Vagina (tissue), 2 donors: ENCODE data around the gene SCN4A. TPM values are rescaled to one million over a fixed set of nuclear protein-coding genes. Genes with fewer than 3 reads are reported as not detected.
"Not testable (repeated sequence)": the region's sequence is repeated elsewhere in the genome, so short reads cannot be mapped to it uniquely, and the experiment has no call there.

Source experiments
- DNase-seq, 2 donors: peaks; one replicate each; pipeline ENCODE4 v3.0.0-alpha.2; 2017; ENCODE audit errors: extremely low spot score in 2 of 2
- H3K27ac ChIP-seq: fragments of 200-600 bp; sonication (generic); one replicate; pipeline ENCODE4 v1.5.1; 2019
- H3K27me3 ChIP-seq: fragments of 200-600 bp; sonication (generic); one replicate; pipeline ENCODE4 v1.5.1; 2019
- H3K36me3 ChIP-seq, 2 donors: fragments of 200-600 bp; sonication (generic); one replicate each; pipeline ENCODE4 v1.5.1; 2017 to 2019
- H3K4me1 ChIP-seq: fragments of 200-600 bp; sonication (generic); one replicate; pipeline ENCODE4 v1.5.1; 2019
- H3K4me3 ChIP-seq, 2 donors: fragments of 200-600 bp; sonication (generic); 1 replicate in 1 of 2; 2 replicates in 1 of 2; pipeline ENCODE4 v1.5.1; 2016 to 2019
- H3K9me3 ChIP-seq: fragments of 200-600 bp; sonication (generic); one replicate; pipeline ENCODE4 v1.5.1; 2019
- POLR2A ChIP-seq, 2 donors: fragments of 450-650 bp; IDR thresholded peaks; one replicate each; pipeline ENCODE4 v1.6.1; 2017; ENCODE audit warnings: antibody characterized with exemption in 2 of 2, mild to moderate bottlenecking in 2 of 2, moderate library complexity in 2 of 2
- POLR2AphosphoS5 ChIP-seq, 2 donors: sonication (generic); formaldehyde crosslinking; IDR thresholded peaks; one replicate each; pipeline ENCODE4 v1.9.0; 2017; ENCODE audit warnings: antibody characterized with exemption in 2 of 2, mild to moderate bottlenecking in 2 of 2, low read depth in 1 of 2; ENCODE audit not compliant: insufficient read depth in 1 of 2
- intact Hi-C: fragments of 100-400 bp; cut with DNase I; formaldehyde crosslinking; loops from one replicate; pipeline ENCODE4 v1.15.1; 2023
- total RNA-seq: library from RNA; depleted of rRNA; stranded (reverse); fragments of >200 nt; gene quantifications from one replicate; pipeline ENCODE4 v1.2.3, GENCODE V29; 2016
- TF ChIP-seq, protein P1 (sequence below), 3 experiments: fragments of 450-650 bp in 2 of 3; fragments of 200-600 bp in 1 of 3; sonication (generic) in 1 of 3; IDR thresholded peaks; one replicate each; pipeline ENCODE4 v1.5.1; 2017 to 2019; ENCODE audit warnings: antibody characterized with exemption in 3 of 3, mild to moderate bottlenecking in 2 of 3, moderate library complexity in 2 of 3

The SCN4A gene
- total RNA-seq, 1 donor from 2014 or later, result 0.98 TPM

DNA sequence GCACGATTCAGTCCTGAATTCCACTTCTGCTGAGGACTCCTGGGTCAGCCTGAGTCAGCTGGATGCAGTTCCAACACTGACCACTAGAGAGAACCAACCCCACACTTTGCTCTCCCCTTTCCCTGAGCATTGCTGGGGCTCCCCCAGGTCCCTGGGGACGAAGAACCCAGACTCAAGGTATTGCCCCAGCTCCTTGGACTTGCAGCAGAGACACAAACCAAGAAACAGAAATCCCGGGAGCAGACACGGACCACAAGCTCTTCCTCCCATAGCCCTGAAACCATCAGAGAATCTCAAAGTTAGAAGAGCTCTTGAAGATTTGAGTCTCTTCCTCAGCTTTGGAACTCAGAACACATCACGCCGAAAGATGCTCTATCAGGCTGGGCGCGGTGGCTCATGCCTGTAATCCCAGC lies 53.4 kb downstream of the SCN4A start:
- no peak for TF ChIP-seq POLR2AphosphoS5 (IDR thresholded peaks at IDR 0.05; ENCODE audit: insufficient read depth in 1 of 2, low read depth in 1 of 2)
- TF ChIP-seq, protein P1, sequence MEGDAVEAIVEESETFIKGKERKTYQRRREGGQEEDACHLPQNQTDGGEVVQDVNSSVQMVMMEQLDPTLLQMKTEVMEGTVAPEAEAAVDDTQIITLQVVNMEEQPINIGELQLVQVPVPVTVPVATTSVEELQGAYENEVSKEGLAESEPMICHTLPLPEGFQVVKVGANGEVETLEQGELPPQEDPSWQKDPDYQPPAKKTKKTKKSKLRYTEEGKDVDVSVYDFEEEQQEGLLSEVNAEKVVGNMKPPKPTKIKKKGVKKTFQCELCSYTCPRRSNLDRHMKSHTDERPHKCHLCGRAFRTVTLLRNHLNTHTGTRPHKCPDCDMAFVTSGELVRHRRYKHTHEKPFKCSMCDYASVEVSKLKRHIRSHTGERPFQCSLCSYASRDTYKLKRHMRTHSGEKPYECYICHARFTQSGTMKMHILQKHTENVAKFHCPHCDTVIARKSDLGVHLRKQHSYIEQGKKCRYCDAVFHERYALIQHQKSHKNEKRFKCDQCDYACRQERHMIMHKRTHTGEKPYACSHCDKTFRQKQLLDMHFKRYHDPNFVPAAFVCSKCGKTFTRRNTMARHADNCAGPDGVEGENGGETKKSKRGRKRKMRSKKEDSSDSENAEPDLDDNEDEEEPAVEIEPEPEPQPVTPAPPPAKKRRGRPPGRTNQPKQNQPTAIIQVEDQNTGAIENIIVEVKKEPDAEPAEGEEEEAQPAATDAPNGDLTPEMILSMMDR (IDR thresholded peaks at IDR 0.05), result peak; percentile 92 to 95 (median 93)
- Histone ChIP-seq H3K4me1 (no peaks in the 10 kb centered on the region), H3K27ac (no peak overlapping the region), H3K4me3 (no peak overlapping the region), H3K9me3 (no peaks in the 10 kb centered on the region), H3K27me3 (no peaks in the 10 kb centered on the region), H3K36me3 (no peaks in the 10 kb centered on the region)
- intact Hi-C loops, result loop anchor here (10.0 kb wide), 2 partner anchors 105 to 215 kb away; partner anchors contain the start of genes ERN1 and ICAM2
- DNase-seq, result no peak

DNA sequence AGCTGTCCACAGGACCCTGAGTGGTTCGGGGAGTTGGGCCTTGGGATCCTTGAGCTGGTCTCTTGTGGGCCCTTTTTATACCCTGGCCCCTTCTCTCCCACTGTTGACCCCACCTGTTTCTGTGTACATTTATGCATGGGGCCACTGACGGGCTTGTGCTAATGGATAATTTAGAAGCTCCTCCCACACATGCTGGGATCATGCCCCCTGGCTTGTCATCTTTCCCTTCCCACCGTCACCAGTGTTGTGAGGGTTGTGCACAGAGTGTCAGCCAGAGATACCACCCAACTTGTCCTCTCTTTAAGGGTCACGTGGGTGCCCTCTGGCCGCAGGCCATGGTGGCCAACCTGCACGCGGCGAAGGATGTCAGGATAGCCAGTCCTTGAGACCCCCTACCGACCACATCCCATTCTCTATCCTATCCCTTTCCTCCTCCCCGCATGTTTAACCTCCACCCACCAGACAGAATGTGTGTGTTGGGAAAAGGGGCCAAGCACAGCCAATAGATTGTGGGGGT lies 53.9 kb downstream of the SCN4A start, which contains the start of gene GH1:
TSS of gene GH1 (minus strand) at position 51 of the 517 bp plus-strand sequence. CDS start 63 bp downstream, outside the sequence.
- H3K4me1 ChIP-seq, H3K36me3 ChIP-seq, DNase-seq, H3K4me3 ChIP-seq, H3K27ac ChIP-seq, H3K27me3 ChIP-seq, H3K9me3 ChIP-seq: not testable (repeated sequence)
- intact Hi-C loops, result loop anchor here (10.0 kb wide), 2 partner anchors 106 to 216 kb away; partner anchors contain the start of genes ERN1 and ICAM2

DNA sequence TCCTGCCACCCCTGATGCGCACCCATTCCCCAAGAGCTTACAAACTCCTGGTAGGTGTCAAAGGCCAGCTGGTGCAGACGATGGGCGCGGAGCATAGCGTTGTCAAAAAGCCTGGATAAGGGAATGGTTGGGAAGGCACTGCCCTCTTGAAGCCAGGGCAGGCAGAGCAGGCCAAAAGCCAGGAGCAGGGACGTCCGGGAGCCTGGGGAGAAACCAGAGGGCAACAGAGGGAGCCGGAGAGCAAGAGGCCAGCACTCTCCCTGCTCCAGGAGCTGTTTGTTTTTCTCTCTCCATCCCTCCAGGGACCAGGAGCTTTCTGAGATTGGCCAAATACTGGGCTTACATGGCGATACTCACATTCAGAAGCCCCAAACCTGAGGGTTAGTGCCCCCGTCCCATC lies 54.4 kb downstream of the SCN4A start:
- no peak for DNase-seq
- TF ChIP-seq, protein P1 (IDR thresholded peaks at IDR 0.05), result no peak
- TF ChIP-seq POLR2AphosphoS5 (IDR thresholded peaks at IDR 0.05; ENCODE audit: insufficient read depth in 1 of 2, low read depth in 1 of 2), result no peak
- no peak for TF ChIP-seq POLR2A (IDR thresholded peaks at IDR 0.05)
- no peaks in the 10 kb centered on the region for H3K4me1 ChIP-seq
- no peak overlapping the region for H3K27ac ChIP-seq
- H3K27me3 ChIP-seq, result no peaks in the 10 kb centered on the region
- intact Hi-C loops, result loop anchor here (10.0 kb wide), 2 partner anchors 106 to 216 kb away; partner anchors contain the start of genes ERN1 and ICAM2
- H3K36me3 ChIP-seq, result no peaks in the 10 kb centered on the region
- H3K9me3 ChIP-seq, result no peaks in the 10 kb centered on the region
- H3K4me3 ChIP-seq, result no peak overlapping the region

DNA sequence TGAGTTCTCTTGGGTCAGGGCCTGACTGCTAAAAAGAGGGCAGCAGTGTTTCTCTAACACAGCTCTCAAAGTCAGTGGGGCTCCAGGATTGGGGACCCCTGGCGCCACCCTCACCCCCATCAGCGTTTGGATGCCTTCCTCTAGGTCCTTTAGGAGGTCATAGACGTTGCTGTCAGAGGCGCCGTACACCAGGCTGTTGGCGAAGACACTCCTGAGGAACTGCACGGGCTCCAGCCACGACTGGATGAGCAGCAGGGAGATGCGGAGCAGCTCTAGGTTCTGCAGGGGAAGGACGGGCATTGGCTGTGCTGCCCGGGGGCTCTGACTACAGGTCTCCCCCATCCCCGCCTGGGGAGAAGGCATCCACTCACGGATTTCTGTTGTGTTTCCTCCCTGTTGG lies 55.1 kb downstream of the SCN4A start:
- no peaks in the 10 kb centered on the region for H3K4me1 ChIP-seq
- no peak overlapping the region for H3K4me3 ChIP-seq
- no peak for TF ChIP-seq POLR2A (IDR thresholded peaks at IDR 0.05)
- TF ChIP-seq POLR2AphosphoS5 (IDR thresholded peaks at IDR 0.05; ENCODE audit: insufficient read depth in 1 of 2, low read depth in 1 of 2), result no peak
- TF ChIP-seq, protein P1 (IDR thresholded peaks at IDR 0.05), result no peak
- DNase-seq, result no peak
- H3K27me3 ChIP-seq, result no peaks in the 10 kb centered on the region
- H3K27ac ChIP-seq, result no peak overlapping the region
- H3K9me3 ChIP-seq, result no peaks in the 10 kb centered on the region
- intact Hi-C loops, result loop anchor here (10.0 kb wide), 2 partner anchors 107 to 217 kb away; partner anchors contain the start of genes ERN1 and ICAM2
- no peaks in the 10 kb centered on the region for H3K36me3 ChIP-seq

DNA sequence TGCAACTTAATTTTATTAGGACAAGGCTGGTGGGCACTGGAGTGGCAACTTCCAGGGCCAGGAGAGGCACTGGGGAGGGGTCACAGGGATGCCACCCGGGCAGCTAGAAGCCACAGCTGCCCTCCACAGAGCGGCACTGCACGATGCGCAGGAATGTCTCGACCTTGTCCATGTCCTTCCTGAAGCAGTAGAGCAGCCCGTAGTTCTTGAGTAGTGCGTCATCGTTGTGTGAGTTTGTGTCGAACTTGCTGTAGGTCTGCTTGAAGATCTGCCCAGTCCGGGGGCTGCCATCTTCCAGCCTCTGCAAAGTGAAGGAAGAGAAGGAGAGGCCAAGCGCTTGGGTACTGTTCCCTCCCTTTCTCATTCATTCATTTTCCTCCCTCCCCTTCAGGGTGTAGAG lies 55.5 kb downstream of the SCN4A start:
- not testable (repeated sequence) for DNase-seq, H3K4me3 ChIP-seq, H3K36me3 ChIP-seq, H3K9me3 ChIP-seq, H3K4me1 ChIP-seq, H3K27ac ChIP-seq, H3K27me3 ChIP-seq
- intact Hi-C loops, result loop anchor here (10.0 kb wide), 2 partner anchors 108 to 218 kb away; partner anchors contain the start of genes ERN1 and ICAM2

DNA sequence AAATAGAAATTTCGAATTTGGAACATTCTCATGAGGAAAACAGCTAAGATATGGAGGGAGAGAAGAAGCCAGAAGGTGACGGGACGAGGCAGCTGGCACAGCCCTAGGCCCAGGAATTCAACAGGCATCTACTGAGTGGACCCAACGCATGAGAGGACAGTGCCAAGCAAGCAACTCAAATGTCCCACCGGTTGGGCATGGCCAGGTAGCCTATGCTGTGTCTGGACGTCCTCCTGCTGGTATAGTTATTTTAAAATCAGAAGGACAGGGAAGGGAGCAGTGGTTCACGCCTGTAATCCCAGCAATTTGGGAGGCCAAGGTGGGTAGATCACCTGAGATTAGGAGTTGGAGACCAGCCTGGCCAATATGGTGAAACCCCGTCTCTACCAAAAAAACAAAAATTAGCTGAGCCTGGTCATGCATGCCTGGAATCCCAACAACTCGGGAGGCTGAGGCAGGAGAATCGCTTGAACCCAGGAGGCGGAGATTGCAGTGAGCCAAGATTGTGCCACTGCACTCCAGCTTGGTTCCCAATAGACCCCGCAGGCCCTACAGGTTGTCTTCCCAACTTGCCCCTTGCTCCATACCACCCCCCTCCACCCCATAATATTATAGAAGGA lies 56.0 kb downstream of the SCN4A start:
- no peak for DNase-seq
- Histone ChIP-seq H3K27ac (no peak overlapping the region), H3K27me3 (no peaks in the 10 kb centered on the region), H3K36me3 (no peaks in the 10 kb centered on the region), H3K9me3 (no peaks in the 10 kb centered on the region), H3K4me1 (no peaks in the 10 kb centered on the region), H3K4me3 (no peak overlapping the region)
- intact Hi-C loops, result loop anchor here (10.0 kb wide), 2 partner anchors 108 to 218 kb away; partner anchors contain the start of genes ERN1 and ICAM2
- TF ChIP-seq, protein P1 (IDR thresholded peaks at IDR 0.05), result no peak
- TF ChIP-seq POLR2AphosphoS5 (IDR thresholded peaks at IDR 0.05; ENCODE audit: insufficient read depth in 1 of 2, low read depth in 1 of 2) (no peak), POLR2A (IDR thresholded peaks at IDR 0.05) (no peak)

DNA sequence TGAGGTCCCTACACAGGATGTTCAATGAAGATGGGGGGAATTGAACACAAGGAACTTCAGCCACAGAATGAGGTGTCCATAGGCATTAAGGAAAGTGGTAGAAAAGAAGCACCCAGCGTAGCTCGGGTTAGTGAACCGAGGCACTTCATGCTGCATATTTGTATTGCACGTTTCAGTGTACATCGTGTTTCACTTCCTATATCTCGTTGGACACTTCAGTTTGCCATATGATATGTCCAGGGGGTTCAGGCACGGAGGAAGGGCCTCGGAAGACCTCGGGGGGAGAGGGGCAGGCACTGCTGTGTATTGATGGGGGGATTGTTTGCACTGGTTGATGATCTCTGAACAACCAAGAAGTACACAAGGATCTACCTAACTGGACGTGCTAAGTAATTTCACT lies 57.0 kb downstream of the SCN4A start:
- H3K36me3 ChIP-seq, H3K4me1 ChIP-seq, H3K27me3 ChIP-seq, H3K4me3 ChIP-seq, DNase-seq, H3K9me3 ChIP-seq, H3K27ac ChIP-seq: not testable (repeated sequence)
- intact Hi-C loops, result loop anchor here (10.0 kb wide), 2 partner anchors 109 to 219 kb away; partner anchors contain the start of genes ERN1 and ICAM2
